HEK293 (cell line): ENCODE results near the gene POU2AF1.

ENCODE experiments used
- CTCF ChIA-PET: fragments of 350-600 bp; formaldehyde crosslinking; extraction: SDS; loops from one replicate; lab custom pipeline; 2021; ENCODE audit warnings: antibody characterized with exemption; lab: Yijun Ruan, JAX
- POLR2A ChIA-PET: fragments of 300-600 bp; formaldehyde crosslinking; extraction: SDS; loops from one replicate; lab custom pipeline; 2020; ENCODE audit warnings: antibody characterized with exemption, inconsistent platforms; lab: Yijun Ruan, JAX
- H3K27ac ChIP-seq: fragments of 200-500 bp; sonication (Bioruptor generic); 2 replicates; pipeline ENCODE4 v1.5.1; 2014; ENCODE audit warnings: low read depth, low read length, control low read depth, inconsistent platforms; ENCODE audit errors: extremely low read depth
- H3K36me3 ChIP-seq, 2 experiments: fragments of 200-500 bp in 1 of 2; sonication (Bioruptor generic) in 1 of 2; 1 replicate in 1 of 2; 2 replicates in 1 of 2; pipeline ENCODE4 v1.5.1; 2014 to 2017; ENCODE audit warnings: inconsistent platforms in 2 of 2, low read length in 2 of 2; ENCODE audit not compliant: control insufficient read depth in 2 of 2, insufficient read depth in 1 of 2
- H3K4me1 ChIP-seq: fragments of 200-500 bp; sonication (Bioruptor generic); 2 replicates; pipeline ENCODE4 v1.5.1; 2014; ENCODE audit warnings: mild to moderate bottlenecking, low read length, inconsistent platforms; ENCODE audit not compliant: control insufficient read depth, insufficient read depth
- H3K4me3 ChIP-seq: 2 replicates; pipeline ENCODE4 v1.5.1; 2011; ENCODE audit warnings: low read depth, mild to moderate bottlenecking, control low read depth, low read length, moderate library complexity
- H3K9me3 ChIP-seq: fragments of 200-500 bp; sonication (Bioruptor generic); 2 replicates; pipeline ENCODE4 v1.5.1; 2014; ENCODE audit warnings: low read depth, low read length, inconsistent platforms; ENCODE audit not compliant: control insufficient read depth, insufficient read depth
- FEZF1 ChIP-seq: fragments of 450-650 bp; formaldehyde crosslinking; IDR thresholded peaks from 2 replicates; pipeline ENCODE4 v1.5.1; 2016; ENCODE audit warnings: missing biosample characterization, missing genetic modification characterization
- GLI4 ChIP-seq: fragments of 450-650 bp; formaldehyde crosslinking; IDR thresholded peaks from 2 replicates; pipeline ENCODE4 v1.5.1; 2016; ENCODE audit warnings: missing biosample characterization, missing genetic modification characterization
- MYNN ChIP-seq: fragments of 450-650 bp; formaldehyde crosslinking; IDR thresholded peaks from 2 replicates; pipeline ENCODE4 v1.5.1; 2016; ENCODE audit warnings: missing biosample characterization, missing genetic modification characterization, borderline replicate concordance
- SALL2 ChIP-seq: fragments of 450-650 bp; formaldehyde crosslinking; IDR thresholded peaks from 2 replicates; pipeline ENCODE4 v1.5.0; 2017; ENCODE audit warnings: missing biosample characterization, mild to moderate bottlenecking, missing genetic modification characterization, borderline replicate concordance
- SP2 ChIP-seq: fragments of 450-650 bp; formaldehyde crosslinking; IDR thresholded peaks from 2 replicates; pipeline ENCODE4 v1.5.1; 2016; ENCODE audit warnings: missing biosample characterization, missing genetic modification characterization
- YY2 ChIP-seq: fragments of 450-650 bp; formaldehyde crosslinking; IDR thresholded peaks from 2 replicates; pipeline ENCODE4 v1.5.1; 2016; ENCODE audit warnings: missing biosample characterization, missing genetic modification characterization
- ZEB2 ChIP-seq: fragments of 450-650 bp; formaldehyde crosslinking; IDR thresholded peaks from 2 replicates; pipeline ENCODE4 v1.5.1; 2016; ENCODE audit warnings: missing biosample characterization, missing genetic modification characterization
- ZFHX2 ChIP-seq: fragments of 450-650 bp; formaldehyde crosslinking; conservative IDR thresholded peaks from 2 replicates; pipeline ENCODE4 v1.5.1; 2016; ENCODE audit warnings: missing biosample characterization, missing genetic modification characterization
- ZNF121 ChIP-seq: fragments of 450-650 bp; formaldehyde crosslinking; IDR thresholded peaks from 2 replicates; pipeline ENCODE4 v1.5.1; 2016; ENCODE audit warnings: missing biosample characterization, missing genetic modification characterization
- ZNF16 ChIP-seq: fragments of 450-650 bp; formaldehyde crosslinking; IDR thresholded peaks from 2 replicates; pipeline ENCODE4 v1.5.1; 2016; ENCODE audit warnings: low read depth, missing biosample characterization, missing genetic modification characterization
- ZNF169 ChIP-seq: fragments of 450-650 bp; formaldehyde crosslinking; IDR thresholded peaks from 2 replicates; pipeline ENCODE4 v1.5.1; 2016; ENCODE audit warnings: missing biosample characterization, missing genetic modification characterization
- ZNF2 ChIP-seq: fragments of 450-650 bp; formaldehyde crosslinking; IDR thresholded peaks from 2 replicates; pipeline ENCODE4 v1.5.1; 2016; ENCODE audit warnings: missing biosample characterization, missing genetic modification characterization
- ZNF214 ChIP-seq: fragments of 450-650 bp; formaldehyde crosslinking; IDR thresholded peaks from 2 replicates; pipeline ENCODE4 v1.5.1; 2017; ENCODE audit warnings: missing biosample characterization, mild to moderate bottlenecking, missing genetic modification characterization, borderline replicate concordance
- ZNF280D ChIP-seq: fragments of 450-650 bp; formaldehyde crosslinking; IDR thresholded peaks from 2 replicates; pipeline ENCODE4 v1.5.1; 2016; ENCODE audit warnings: missing biosample characterization, missing genetic modification characterization
- ZNF311 ChIP-seq: fragments of 450-650 bp; formaldehyde crosslinking; IDR thresholded peaks from 2 replicates; pipeline ENCODE4 v1.5.1; 2017; ENCODE audit warnings: missing biosample characterization, missing genetic modification characterization, borderline replicate concordance
- ZNF335 ChIP-seq: fragments of 450-650 bp; formaldehyde crosslinking; conservative IDR thresholded peaks from 2 replicates; pipeline ENCODE4 v1.5.1; 2016; ENCODE audit warnings: missing biosample characterization, missing genetic modification characterization
- ZNF488 ChIP-seq: fragments of 450-650 bp; formaldehyde crosslinking; IDR thresholded peaks from 2 replicates; pipeline ENCODE4 v1.5.1; 2016; ENCODE audit warnings: missing biosample characterization, missing genetic modification characterization
- ZNF549 ChIP-seq: fragments of 450-650 bp; IDR thresholded peaks from 2 replicates; pipeline ENCODE4 v1.5.1; 2018; ENCODE audit warnings: missing biosample characterization, missing genetic modification characterization, mild to moderate bottlenecking, inconsistent platforms, moderate library complexity
- ZNF555 ChIP-seq: fragments of 450-650 bp; formaldehyde crosslinking; conservative IDR thresholded peaks from 2 replicates; pipeline ENCODE4 v1.5.1; 2017; ENCODE audit warnings: missing biosample characterization, mild to moderate bottlenecking, missing genetic modification characterization, inconsistent platforms
- ZNF629 ChIP-seq: fragments of 450-650 bp; formaldehyde crosslinking; IDR thresholded peaks from 2 replicates; pipeline ENCODE4 v1.5.1; 2017; ENCODE audit warnings: missing biosample characterization, missing genetic modification characterization
- ZNF660 ChIP-seq: fragments of 450-650 bp; IDR thresholded peaks from 2 replicates; pipeline ENCODE4 v1.5.1; 2018; ENCODE audit warnings: missing biosample characterization, mild to moderate bottlenecking, missing genetic modification characterization
- ZNF664 ChIP-seq: fragments of 450-650 bp; formaldehyde crosslinking; IDR thresholded peaks from 2 replicates; pipeline ENCODE4 v1.5.1; 2016; ENCODE audit warnings: missing biosample characterization, missing genetic modification characterization
- ZNF76 ChIP-seq: fragments of 450-650 bp; formaldehyde crosslinking; IDR thresholded peaks from 2 replicates; pipeline ENCODE4; 2016; ENCODE audit warnings: low read depth, missing biosample characterization, missing genetic modification characterization, borderline replicate concordance
- ZNF776 ChIP-seq: fragments of 450-650 bp; formaldehyde crosslinking; IDR thresholded peaks from 2 replicates; pipeline ENCODE4 v1.5.0; 2017; ENCODE audit warnings: missing biosample characterization, missing genetic modification characterization, borderline replicate concordance
- ZNF791 ChIP-seq: fragments of 450-650 bp; formaldehyde crosslinking; IDR thresholded peaks from 2 replicates; pipeline ENCODE4 v1.5.1; 2016; ENCODE audit warnings: missing biosample characterization, missing genetic modification characterization
- ZNF843 ChIP-seq: fragments of 450-650 bp; formaldehyde crosslinking; IDR thresholded peaks from 2 replicates; pipeline ENCODE4 v1.5.1; 2016; ENCODE audit warnings: missing biosample characterization, missing genetic modification characterization
- TF ChIP-seq, protein P1 (sequence below): fragments of 450-650 bp; IDR thresholded peaks from 2 replicates; pipeline ENCODE4 v1.5.1; 2018; ENCODE audit warnings: missing biosample characterization, missing genetic modification characterization
- TF ChIP-seq, protein P2 (sequence below): fragments of 450-650 bp; formaldehyde crosslinking; IDR thresholded peaks from 2 replicates; pipeline ENCODE4 v1.5.1; 2017; ENCODE audit warnings: missing biosample characterization, missing genetic modification characterization
- TF ChIP-seq, protein P3 (sequence below): fragments of 450-650 bp; formaldehyde crosslinking; IDR thresholded peaks from 2 replicates; pipeline ENCODE4 v1.5.1; 2016; ENCODE audit warnings: missing biosample characterization, missing genetic modification characterization

POU2AF1 gene

DNA sequence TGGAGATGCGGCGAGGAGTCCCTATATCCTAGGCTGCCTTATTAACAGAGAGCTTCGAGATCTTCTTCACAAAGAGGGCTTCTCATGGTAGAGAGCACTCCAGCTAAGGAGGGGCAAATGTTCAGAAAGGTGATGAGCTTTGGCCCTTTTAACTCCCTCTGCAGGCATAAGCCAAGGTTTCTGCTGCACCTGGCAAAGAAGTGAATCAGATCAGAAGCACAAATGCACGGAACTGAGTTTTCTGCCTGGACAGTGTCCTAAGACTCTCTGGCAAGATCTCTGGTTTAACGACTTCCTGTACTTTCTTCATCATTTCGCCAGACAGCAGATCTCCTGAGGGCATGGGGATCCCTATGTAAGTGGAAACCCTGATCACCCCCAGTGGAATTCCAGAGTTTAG lies 43.5 kb downstream of the POU2AF1 start (continued):
- TF ChIP-seq ZNF169: no peak
- no peak for TF ChIP-seq GLI4
- TF ChIP-seq ZNF776 (tag by site-specific recombination): no peak
- TF ChIP-seq FEZF1 (tag by site-specific recombination): no peak
- TF ChIP-seq ZNF280D: no peak
- TF ChIP-seq ZNF660 (tag by site-specific recombination): no peak
- no peak for TF ChIP-seq ZNF843 (tag by site-specific recombination)
- TF ChIP-seq ZNF791 (tag by site-specific recombination): no peak
- TF ChIP-seq ZNF76 (tag by site-specific recombination): no peak
- no peak for TF ChIP-seq ZNF555 (tag by site-specific recombination)

GRCh38 chr11:111334532-111335502 lies 44.3 kb downstream of the POU2AF1 start:
- no peaks in the 10 kb centered on the region for H3K36me3 ChIP-seq
- H3K9me3 ChIP-seq: no peaks in the 10 kb centered on the region
- H3K4me3 ChIP-seq: no peak overlapping the region
- ChIA-PET CTCF (interaction anchor here (0.7 to 1.2 kb wide), 3 partner anchors 9 to 89 kb away, joined by 3 to 5 read pairs (median 4); no protein-coding TSS in a partner anchor), POLR2A (no interaction called here)
- peak overlapping the region; percentile 37; the same call in 1 of the 2 replicates for H3K27ac ChIP-seq
- peaks cover 4% of the 10 kb centered on the region; the same call in 1 of the 2 replicates for H3K4me1 ChIP-seq
- no peak for TF ChIP-seq ZNF214 (tag by site-specific recombination)
- 0 out of 2 replicates have a peak, but pooled peaks have one; percentile 14 for TF ChIP-seq ZFHX2
- TF ChIP-seq YY2 (tag by site-specific recombination): no peak
- no peak for TF ChIP-seq ZNF664 (tag by site-specific recombination)
- no peak for TF ChIP-seq ZNF629
- no peak for TF ChIP-seq ZNF16 (tag by site-specific recombination)
- TF ChIP-seq SP2 (tag by site-specific recombination): no peak
- no peak for TF ChIP-seq ZNF2 (tag by site-specific recombination)
- TF ChIP-seq, protein P1, sequence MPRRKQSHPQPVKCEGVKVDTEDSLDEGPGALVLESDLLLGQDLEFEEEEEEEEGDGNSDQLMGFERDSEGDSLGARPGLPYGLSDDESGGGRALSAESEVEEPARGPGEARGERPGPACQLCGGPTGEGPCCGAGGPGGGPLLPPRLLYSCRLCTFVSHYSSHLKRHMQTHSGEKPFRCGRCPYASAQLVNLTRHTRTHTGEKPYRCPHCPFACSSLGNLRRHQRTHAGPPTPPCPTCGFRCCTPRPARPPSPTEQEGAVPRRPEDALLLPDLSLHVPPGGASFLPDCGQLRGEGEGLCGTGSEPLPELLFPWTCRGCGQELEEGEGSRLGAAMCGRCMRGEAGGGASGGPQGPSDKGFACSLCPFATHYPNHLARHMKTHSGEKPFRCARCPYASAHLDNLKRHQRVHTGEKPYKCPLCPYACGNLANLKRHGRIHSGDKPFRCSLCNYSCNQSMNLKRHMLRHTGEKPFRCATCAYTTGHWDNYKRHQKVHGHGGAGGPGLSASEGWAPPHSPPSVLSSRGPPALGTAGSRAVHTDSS (tag by site-specific recombination): no peak
- no peak for TF ChIP-seq SALL2
- TF ChIP-seq ZNF549: no peak
- TF ChIP-seq ZNF335 (tag by site-specific recombination): no peak
- TF ChIP-seq, protein P2, sequence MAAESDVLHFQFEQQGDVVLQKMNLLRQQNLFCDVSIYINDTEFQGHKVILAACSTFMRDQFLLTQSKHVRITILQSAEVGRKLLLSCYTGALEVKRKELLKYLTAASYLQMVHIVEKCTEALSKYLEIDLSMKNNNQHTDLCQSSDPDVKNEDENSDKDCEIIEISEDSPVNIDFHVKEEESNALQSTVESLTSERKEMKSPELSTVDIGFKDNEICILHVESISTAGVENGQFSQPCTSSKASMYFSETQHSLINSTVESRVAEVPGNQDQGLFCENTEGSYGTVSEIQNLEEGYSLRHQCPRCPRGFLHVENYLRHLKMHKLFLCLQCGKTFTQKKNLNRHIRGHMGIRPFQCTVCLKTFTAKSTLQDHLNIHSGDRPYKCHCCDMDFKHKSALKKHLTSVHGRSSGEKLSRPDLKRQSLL (tag by site-specific recombination): no peak
- TF ChIP-seq, protein P3, sequence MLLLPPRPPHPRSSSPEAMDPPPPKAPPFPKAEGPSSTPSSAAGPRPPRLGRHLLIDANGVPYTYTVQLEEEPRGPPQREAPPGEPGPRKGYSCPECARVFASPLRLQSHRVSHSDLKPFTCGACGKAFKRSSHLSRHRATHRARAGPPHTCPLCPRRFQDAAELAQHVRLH (tag by site-specific recombination): 0 out of 2 replicates have a peak, but pooled peaks have one; percentile 15
- TF ChIP-seq ZNF121 (tag by site-specific recombination): peak; percentile 53; the same call in 1 of the 2 replicates
- no peak for TF ChIP-seq ZEB2 (tag by site-specific recombination)
- no peak for TF ChIP-seq ZNF488 (tag by site-specific recombination)
- TF ChIP-seq MYNN (tag by site-specific recombination): no peak
- no peak for TF ChIP-seq ZNF311 (tag by site-specific recombination)
